HCT116 (cell line): ENCODE measurements around the gene UGT1A3. TPM values are rescaled to one million over a fixed set of nuclear protein-coding genes. Genes with fewer than 3 reads are reported as not detected.
"Not testable (repeated sequence)": the region's sequence is repeated elsewhere in the genome, so short reads cannot be mapped to it uniquely, and the experiment has no call there.

Source experiments
- ATAC-seq: fragments of 200-7000 bp; cut with Tn5 transposase; 2 replicates; pipeline ENCODE4 v1.9.1; 2020; ENCODE audit warnings: mild to moderate bottlenecking, moderate library complexity
- BruUV-seq: library from RNA; stranded (reverse); fragments of 400-500 nt; replicated peaks from 2 replicates; lab custom pipeline; 2021; lab: Mats Ljungman, UMichigan
- CTCF ChIA-PET: fragments of 300-600 bp; sonication (Branson Sonifier 250); formaldehyde crosslinking; loops from one replicate; lab custom pipeline; 2021; ENCODE audit warnings: antibody characterized with exemption; lab: Charles Lee
- POLR2A ChIA-PET: fragments of 300-600, 350-600 bp; sonication (Branson Sonifier 250); formaldehyde crosslinking; loops from one replicate; lab custom pipeline; 2021; ENCODE audit warnings: antibody characterized with exemption; lab: Charles Lee
- RAD21 ChIA-PET, 2 experiments: fragments of 300-600 bp; sonication (Branson Sonifier 250); formaldehyde crosslinking; loops; one replicate each; lab custom pipeline; 2023; ENCODE audit warnings: low total read pairs in 2 of 2; ENCODE audit not compliant: uncharacterized antibody in 2 of 2, unreplicated experiment in 2 of 2, low non-redundant PET in 1 of 2; lab: Charles Lee
- DNase-seq: peaks from one replicate; pipeline ENCODE4 v3.0.0-alpha.2; 2010; ENCODE audit warnings: low read depth, low spot score
- H2AFZ ChIP-seq: fragments of 200-600 bp; shearing (Covaris generic), sonication (generic); 2 replicates; pipeline ENCODE4 v1.6.1; 2017; ENCODE audit warnings: low read depth, mixed run types, mixed read lengths, antibody characterized with exemption, low read length; ENCODE audit not compliant: poor library complexity, severe bottlenecking
- H3K27ac ChIP-seq: 2 replicates; pipeline ENCODE4 v1.5.1; 2012; ENCODE audit warnings: low read depth, low read length
- H3K27me3 ChIP-seq: fragments of 200-600 bp; sonication (generic); 2 replicates; pipeline ENCODE4 v1.6.1; 2016; ENCODE audit warnings: mixed run types, low read length, mixed read lengths; ENCODE audit not compliant: insufficient read depth
- H3K36me3 ChIP-seq, 2 experiments: fragments of 200-500 bp in 1 of 2; fragments of 200-600 bp in 1 of 2; sonication (Bioruptor generic) in 1 of 2; sonication (generic) in 1 of 2; 2 replicates each; pipeline versions ENCODE4 v1.5.1 to v1.6.1; 2014 to 2016; ENCODE audit warnings: low read length in 2 of 2, inconsistent platforms in 1 of 2, mixed read lengths in 1 of 2, mixed run types in 1 of 2; ENCODE audit not compliant: insufficient read depth in 2 of 2, control insufficient read depth in 1 of 2
- H3K4me1 ChIP-seq, 2 experiments: fragments of 200-600 bp in 1 of 2; sonication (generic) in 1 of 2; 2 replicates each; pipeline versions ENCODE4 v1.5.1 to v1.6.1; 2012 to 2017; ENCODE audit warnings: low read length in 2 of 2, inconsistent platforms in 1 of 2, mild to moderate bottlenecking in 1 of 2, mixed read lengths in 1 of 2, mixed run types in 1 of 2, moderate library complexity in 1 of 2; ENCODE audit not compliant: insufficient read depth in 2 of 2, control insufficient read depth in 1 of 2
- H3K4me2 ChIP-seq: fragments of 200-600 bp; sonication (generic); 2 replicates; pipeline ENCODE4 v1.6.1; 2017; ENCODE audit warnings: mixed run types, low read length, mixed read lengths
- H3K4me3 ChIP-seq, 2 experiments: fragments of 200-600 bp in 1 of 2; sonication (generic) in 1 of 2; replicated peaks in 1 of 2; 2 replicates each; pipeline ENCODE4 v1.5.1; 2011 to 2016; ENCODE audit warnings: low read length in 2 of 2, control low read depth in 1 of 2, low read depth in 1 of 2, mild to moderate bottlenecking in 1 of 2, mixed read lengths in 1 of 2, mixed run types in 1 of 2
- H3K79me2 ChIP-seq: fragments of 200-600 bp; sonication (generic); 2 replicates; pipeline ENCODE4 v1.6.1; 2017; ENCODE audit warnings: mild to moderate bottlenecking, mixed run types, low read length, moderate library complexity, mixed read lengths; ENCODE audit not compliant: insufficient read depth
- H3K9ac ChIP-seq: fragments of 200-600 bp; sonication (generic); 2 replicates; pipeline ENCODE4 v1.6.1; 2016; ENCODE audit warnings: low read length, mixed read lengths
- H3K9me2 ChIP-seq: fragments of 200-600 bp; sonication (generic), shearing (Covaris generic); 2 replicates; pipeline ENCODE4 v1.6.1; 2017; ENCODE audit warnings: mixed run types, mild to moderate bottlenecking, moderate library complexity; ENCODE audit not compliant: insufficient read depth
- H3K9me3 ChIP-seq, 2 experiments: fragments of 200-500 bp in 1 of 2; fragments of 200-600 bp in 1 of 2; sonication (Bioruptor generic) in 1 of 2; sonication (generic) in 1 of 2; 2 replicates each; pipeline ENCODE4 v1.6.1; 2014 to 2017; ENCODE audit warnings: low read length in 2 of 2, mixed read lengths in 2 of 2, inconsistent platforms in 1 of 2, low read depth in 1 of 2, mild to moderate bottlenecking in 1 of 2, mixed run types in 1 of 2, moderate library complexity in 1 of 2; ENCODE audit not compliant: control insufficient read depth in 1 of 2, insufficient read depth in 1 of 2
- H4K20me1 ChIP-seq: fragments of 200-600 bp; sonication (generic), shearing (Covaris generic); 2 replicates; pipeline ENCODE4 v1.6.1; 2017; ENCODE audit warnings: mixed run types, mild to moderate bottlenecking, moderate library complexity; ENCODE audit not compliant: insufficient read depth
- CBX3 ChIP-seq: IDR thresholded peaks from 2 replicates; pipeline ENCODE4 v1.6.1; 2012; ENCODE audit warnings: low read depth
- EGR1 ChIP-seq: IDR thresholded peaks from 2 replicates; pipeline ENCODE4 v1.6.1; 2012; ENCODE audit warnings: low read depth
- TCF7L2 ChIP-seq: IDR thresholded peaks from 2 replicates; pipeline ENCODE4 v1.7.0; 2011; ENCODE audit warnings: borderline replicate concordance, inconsistent platforms; ENCODE audit not compliant: insufficient read depth, insufficient read length; ENCODE audit errors: extremely low read depth
- YY1 ChIP-seq: IDR thresholded peaks from 2 replicates; pipeline ENCODE4 v1.6.1; 2011; ENCODE audit warnings: low read length, low read depth, moderate library complexity, mild to moderate bottlenecking; ENCODE audit not compliant: insufficient replicate concordance; ENCODE audit errors: extremely low read depth
- intact Hi-C: fragments of 100-400 bp; cut with micrococcal nuclease; formaldehyde crosslinking; loops from 2 replicates; pipeline ENCODE4 v1.10.0; 2022
- total RNA-seq: library from RNA; stranded (reverse); gene quantifications from one replicate; pipeline ENCODE4 v1.2.1, GENCODE V29; 2021; ENCODE audit not compliant: unreplicated experiment
- TF ChIP-seq, protein P1 (sequence below): IDR thresholded peaks from 2 replicates; pipeline ENCODE4 v1.6.1; 2012; ENCODE audit warnings: low read depth

The UGT1A3 gene
- total RNA-seq, 1 experiment from 2014 or later: not detected

DNA sequence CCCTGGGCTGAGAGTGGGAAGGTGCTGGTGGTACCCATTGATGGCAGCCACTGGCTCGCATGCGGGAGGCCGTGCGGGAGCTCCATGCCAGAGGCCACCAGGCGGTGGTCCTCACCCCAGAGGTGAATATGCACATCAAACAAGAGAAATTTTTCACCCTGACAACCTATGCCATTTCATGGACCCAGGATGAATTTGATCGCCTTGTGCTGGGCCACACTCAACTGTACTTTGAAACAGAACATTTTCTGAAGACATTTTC is 18.4 kb downstream of the UGT1A3 start:
- H3K4me3 ChIP-seq: no peak overlapping the region
- TF ChIP-seq TCF7L2 (no peak), CBX3 (no peak), YY1 (no peak), EGR1 (no peak)
- TF ChIP-seq, protein P1, sequence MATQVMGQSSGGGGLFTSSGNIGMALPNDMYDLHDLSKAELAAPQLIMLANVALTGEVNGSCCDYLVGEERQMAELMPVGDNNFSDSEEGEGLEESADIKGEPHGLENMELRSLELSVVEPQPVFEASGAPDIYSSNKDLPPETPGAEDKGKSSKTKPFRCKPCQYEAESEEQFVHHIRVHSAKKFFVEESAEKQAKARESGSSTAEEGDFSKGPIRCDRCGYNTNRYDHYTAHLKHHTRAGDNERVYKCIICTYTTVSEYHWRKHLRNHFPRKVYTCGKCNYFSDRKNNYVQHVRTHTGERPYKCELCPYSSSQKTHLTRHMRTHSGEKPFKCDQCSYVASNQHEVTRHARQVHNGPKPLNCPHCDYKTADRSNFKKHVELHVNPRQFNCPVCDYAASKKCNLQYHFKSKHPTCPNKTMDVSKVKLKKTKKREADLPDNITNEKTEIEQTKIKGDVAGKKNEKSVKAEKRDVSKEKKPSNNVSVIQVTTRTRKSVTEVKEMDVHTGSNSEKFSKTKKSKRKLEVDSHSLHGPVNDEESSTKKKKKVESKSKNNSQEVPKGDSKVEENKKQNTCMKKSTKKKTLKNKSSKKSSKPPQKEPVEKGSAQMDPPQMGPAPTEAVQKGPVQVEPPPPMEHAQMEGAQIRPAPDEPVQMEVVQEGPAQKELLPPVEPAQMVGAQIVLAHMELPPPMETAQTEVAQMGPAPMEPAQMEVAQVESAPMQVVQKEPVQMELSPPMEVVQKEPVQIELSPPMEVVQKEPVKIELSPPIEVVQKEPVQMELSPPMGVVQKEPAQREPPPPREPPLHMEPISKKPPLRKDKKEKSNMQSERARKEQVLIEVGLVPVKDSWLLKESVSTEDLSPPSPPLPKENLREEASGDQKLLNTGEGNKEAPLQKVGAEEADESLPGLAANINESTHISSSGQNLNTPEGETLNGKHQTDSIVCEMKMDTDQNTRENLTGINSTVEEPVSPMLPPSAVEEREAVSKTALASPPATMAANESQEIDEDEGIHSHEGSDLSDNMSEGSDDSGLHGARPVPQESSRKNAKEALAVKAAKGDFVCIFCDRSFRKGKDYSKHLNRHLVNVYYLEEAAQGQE: no peak
- intact Hi-C loops: no loop called here
- H3K9me3 ChIP-seq: no peaks in the 10 kb centered on the region
- H3K36me3 ChIP-seq: no peaks in the 10 kb centered on the region
- H3K4me2 ChIP-seq: no peak overlapping the region
- no peak overlapping the region for H3K9ac ChIP-seq
- no peaks in the 10 kb centered on the region for H3K9me2 ChIP-seq
- H3K4me1 ChIP-seq: no peaks in the 10 kb centered on the region
- DNase-seq (no peak), ATAC-seq (no peak)
- CTCF ChIA-PET: no interaction called here
- H4K20me1 ChIP-seq: no peaks in the 10 kb centered on the region
- POLR2A ChIA-PET: no interaction called here
- RAD21 ChIA-PET: no interaction called here
- no peaks in the 10 kb centered on the region for H3K79me2 ChIP-seq
- no peak overlapping the region for H3K27ac ChIP-seq
- BruUV-seq: no TSS peak
- H2AFZ ChIP-seq: no peak overlapping the region
- no peaks in the 10 kb centered on the region for H3K27me3 ChIP-seq

DNA sequence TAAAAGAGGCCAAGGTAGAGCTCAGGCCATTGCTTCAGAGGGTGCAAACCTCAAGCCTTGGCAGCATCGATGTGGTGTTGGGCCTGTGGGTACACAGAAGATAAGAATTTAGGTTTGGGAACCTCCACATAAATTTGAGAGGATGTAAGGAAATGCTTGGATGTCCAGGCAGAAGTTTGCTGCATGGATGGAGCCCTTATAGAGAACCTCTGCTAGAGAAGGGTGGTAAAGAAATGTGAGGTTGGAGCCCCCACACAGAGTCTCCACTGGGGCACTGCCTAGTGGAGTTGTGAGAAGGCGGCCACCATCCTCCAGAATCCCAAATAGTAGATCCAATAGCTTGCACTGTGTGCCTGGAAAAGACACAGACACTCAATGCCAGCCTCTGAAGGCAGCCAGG is 21.8 kb downstream of the UGT1A3 start:
- H3K4me2 ChIP-seq, H3K4me3 ChIP-seq, H3K9me3 ChIP-seq, intact Hi-C loops, H3K9me2 ChIP-seq, H3K79me2 ChIP-seq, H3K9ac ChIP-seq, CTCF ChIA-PET, H4K20me1 ChIP-seq, DNase-seq, H3K27me3 ChIP-seq, RAD21 ChIA-PET, ATAC-seq, H2AFZ ChIP-seq, POLR2A ChIA-PET, BruUV-seq, H3K27ac ChIP-seq, H3K4me1 ChIP-seq, H3K36me3 ChIP-seq: not testable (repeated sequence)

DNA sequence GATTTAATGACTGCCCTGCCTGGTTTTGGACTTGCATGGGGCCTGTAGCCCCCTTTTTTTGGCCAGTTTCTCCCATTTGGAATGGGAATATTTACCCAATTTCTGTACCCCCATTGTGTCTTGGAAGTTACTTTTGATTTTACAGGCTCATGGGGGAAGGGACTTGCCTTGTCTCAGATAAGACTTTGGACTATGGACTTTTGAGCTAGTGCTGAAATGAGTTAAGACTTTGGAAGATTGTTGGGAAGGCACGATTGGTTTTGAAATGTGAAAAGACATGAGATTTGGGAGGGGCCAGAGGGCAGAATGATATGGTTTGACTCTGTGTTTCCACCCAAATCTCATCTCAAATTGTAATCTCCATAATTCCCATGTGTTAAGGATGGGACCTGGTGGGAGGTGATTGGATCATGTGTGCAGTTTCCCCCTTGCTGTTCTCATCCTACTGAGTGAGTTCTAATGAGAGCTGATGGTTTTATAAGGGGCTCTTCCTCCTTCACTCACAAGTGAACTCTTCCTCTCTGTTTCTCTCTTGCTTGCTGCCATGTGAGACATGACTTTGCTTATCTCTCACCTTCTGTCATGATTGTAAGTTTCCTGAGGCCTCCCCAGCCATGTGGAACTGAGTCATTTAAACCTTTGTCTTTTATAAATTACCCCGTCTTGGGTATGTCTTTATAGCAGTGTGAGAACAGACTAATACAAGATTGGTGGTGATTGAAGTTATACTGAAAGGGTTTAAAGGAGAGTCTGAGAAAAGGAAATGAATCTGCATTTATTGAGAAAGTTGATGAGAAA is 22.6 kb downstream of the UGT1A3 start:
- DNase-seq, H3K9me3 ChIP-seq, H3K36me3 ChIP-seq, H3K9me2 ChIP-seq, RAD21 ChIA-PET, H2AFZ ChIP-seq, ATAC-seq, BruUV-seq, H3K4me1 ChIP-seq, H3K27ac ChIP-seq, H3K4me3 ChIP-seq, POLR2A ChIA-PET, H3K9ac ChIP-seq, H3K4me2 ChIP-seq, H3K27me3 ChIP-seq, H3K79me2 ChIP-seq, intact Hi-C loops, CTCF ChIA-PET, H4K20me1 ChIP-seq: not testable (repeated sequence)
